Hematopoietic multipotent progenitor cell treated with erythropoietin and hydrocortisone succinate and interleukin-3 and kit ligand, for 15 days (in vitro differentiated cells): ENCODE results near the gene NUAK2.

Source experiments
- DNase-seq: peaks from one replicate; pipeline ENCODE4 v3.0.0-alpha.2; 2015; ENCODE audit warnings: low spot score

Gene NUAK2

DNA sequence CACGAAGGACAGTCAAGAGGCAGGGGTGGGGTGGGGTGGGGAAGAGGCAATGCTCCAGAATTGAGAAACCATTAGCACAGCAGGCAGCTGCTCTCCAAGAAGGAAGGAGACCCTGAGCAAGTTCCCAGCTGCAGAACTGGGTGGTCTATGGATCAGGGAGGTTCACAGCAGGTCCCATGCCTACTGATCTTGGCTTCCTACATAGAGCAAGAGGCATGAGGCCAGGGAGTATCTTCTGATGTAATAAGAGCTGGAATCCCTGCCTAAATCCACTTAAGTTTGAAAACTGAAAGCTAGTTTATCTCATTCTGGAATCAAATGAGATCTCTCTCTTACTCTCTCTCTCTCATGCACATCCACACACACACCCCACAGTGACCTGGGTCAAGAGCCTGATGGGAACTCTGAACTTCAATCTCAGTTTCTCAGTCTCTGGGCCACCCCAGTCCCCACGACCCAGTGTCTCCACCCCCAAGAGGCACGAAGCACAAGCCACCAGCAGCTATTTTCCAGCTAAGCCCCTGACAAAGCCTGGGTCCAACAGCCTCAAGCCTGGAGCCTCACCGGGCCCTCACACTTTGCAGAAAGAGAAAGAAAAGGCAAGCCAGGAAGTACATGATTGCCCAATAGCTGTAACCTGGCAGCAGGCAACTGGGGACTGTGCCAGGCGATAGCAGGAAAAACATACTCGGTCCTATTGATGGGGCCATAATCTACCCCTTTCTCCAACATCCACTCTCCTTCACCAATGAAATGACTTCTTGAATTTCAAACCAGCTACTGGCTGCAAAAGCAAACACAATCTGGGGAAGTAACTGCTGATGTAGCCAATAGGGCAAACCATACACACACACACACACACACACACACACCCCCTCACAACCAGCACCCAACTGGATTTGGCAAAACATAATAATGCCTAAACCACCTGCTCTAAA is 2.2 kb downstream of the NUAK2 start:
- no peak for DNase-seq

GRCh38 chr1:205318231-205318991 is 3.1 kb downstream of the NUAK2 start:
- no peak for DNase-seq

DNA sequence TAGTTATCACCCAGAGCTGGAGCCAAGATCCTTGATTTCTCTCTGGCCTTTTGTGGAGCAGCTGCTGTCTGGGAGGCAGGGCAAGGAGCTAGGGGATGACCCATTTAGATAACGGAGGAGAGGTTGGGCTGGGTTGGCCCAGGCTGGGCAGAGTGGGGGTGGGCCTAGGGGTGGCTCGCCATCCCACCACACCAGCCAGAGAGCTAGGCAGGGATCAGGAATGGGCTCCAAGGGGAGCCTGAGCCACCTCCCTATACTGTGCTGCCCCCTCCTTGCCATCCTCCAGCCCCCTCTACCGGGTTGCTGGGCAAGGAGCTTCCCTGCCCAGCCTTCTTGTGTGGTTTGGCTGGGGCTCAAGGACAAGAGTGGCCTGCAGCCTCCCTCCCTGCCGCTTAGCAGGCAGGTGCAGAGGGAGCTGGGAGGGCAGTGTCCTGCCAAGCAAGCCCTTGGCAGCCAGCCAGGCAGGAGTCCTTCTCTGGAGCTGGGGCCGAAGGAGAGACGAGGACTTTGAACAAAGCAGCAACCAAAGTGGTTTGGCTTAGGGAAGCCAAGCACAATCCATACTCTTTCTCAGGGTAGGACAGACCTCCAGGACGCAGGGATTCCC is 4.1 kb downstream of the NUAK2 start:
- no peak for DNase-seq

GRCh38 chr1:205316161-205316566 is 5.4 kb downstream of the NUAK2 start:
- no peak for DNase-seq

- no peak for DNase-seq
Observed at GRCh38 chr1:205315008-205315618, 6.4 kb downstream of the NUAK2 start.

GRCh38 chr1:205313563-205314308 is 7.8 kb downstream of the NUAK2 start:
- DNase-seq = no peak

DNA sequence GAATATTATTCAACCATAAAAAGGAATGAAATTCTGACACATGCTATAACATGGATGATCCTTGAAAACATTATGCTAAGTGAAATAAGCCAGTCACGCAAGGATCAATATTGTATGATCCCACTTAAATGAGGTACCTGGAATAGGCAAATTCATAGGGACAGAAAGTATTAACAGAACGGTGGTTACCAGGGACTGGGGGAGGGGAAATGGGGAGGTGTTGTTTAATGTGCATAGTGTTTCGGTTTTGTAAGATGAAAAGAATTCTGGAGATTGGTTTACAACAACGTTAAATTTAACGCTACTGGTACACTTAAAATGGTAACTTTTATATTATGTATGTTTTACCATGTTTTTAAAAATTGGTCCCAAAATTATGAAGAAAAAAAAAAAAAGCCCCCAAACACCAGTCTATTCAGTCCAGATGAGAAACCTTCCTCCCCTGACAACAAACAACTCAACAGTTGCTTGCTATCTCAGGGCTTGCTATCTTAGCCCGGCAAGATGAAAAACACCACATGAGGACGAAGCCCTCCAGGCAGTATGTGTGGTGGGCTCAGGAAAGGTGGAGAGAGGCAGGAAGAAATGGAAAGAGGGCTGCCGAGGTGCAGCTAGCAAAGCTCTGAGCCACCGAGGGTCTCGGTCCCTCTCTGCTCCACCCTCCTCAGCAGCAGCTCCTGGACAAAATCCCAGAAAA is 8.5 kb downstream of the NUAK2 start:
- DNase-seq = no peak

DNA sequence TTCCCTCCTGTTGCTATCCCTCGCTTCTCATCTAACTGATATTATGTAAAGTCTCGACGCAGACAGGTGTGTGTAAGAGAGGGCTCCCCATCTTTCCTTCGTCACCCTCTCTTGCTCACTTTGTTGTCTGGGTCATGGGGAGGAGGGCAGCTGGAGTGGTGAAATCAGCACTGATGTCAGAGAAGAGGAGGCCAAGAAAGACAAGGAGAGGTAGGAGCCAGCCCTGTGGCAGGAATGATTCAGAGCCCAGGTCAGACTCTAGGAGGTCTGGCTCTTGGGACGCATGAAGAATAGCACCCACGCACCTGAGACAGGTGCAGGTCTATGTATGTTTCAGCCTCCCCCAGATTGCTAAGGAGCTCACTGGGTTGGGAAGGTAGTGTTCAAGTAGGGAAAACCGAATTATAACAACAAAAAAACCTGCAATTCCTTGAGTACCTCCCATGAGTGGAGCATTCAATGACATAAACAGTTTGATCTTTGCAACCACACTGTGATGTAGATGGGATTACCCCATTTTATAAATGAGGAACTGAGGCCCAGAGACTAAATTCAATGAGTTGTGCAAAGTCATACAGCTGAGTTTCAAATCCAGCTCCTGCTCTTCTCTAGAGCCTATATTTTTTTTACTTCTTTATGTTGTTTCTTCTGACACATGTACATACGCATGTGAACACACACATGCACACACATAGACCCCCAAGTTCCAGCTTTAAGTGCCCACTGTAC is 10.4 kb downstream of the NUAK2 start:
- no peak for DNase-seq

GRCh38 chr1:205309741-205310140 is 11.8 kb downstream of the NUAK2 start:
- DNase-seq = no peak

- DNase-seq = peak; percentile 28
Observed at GRCh38 chr1:205306929-205307566, 14.5 kb downstream of the NUAK2 start.

- no peak for DNase-seq
Observed at GRCh38 chr1:205304695-205305070, 16.9 kb downstream of the NUAK2 start.

DNA sequence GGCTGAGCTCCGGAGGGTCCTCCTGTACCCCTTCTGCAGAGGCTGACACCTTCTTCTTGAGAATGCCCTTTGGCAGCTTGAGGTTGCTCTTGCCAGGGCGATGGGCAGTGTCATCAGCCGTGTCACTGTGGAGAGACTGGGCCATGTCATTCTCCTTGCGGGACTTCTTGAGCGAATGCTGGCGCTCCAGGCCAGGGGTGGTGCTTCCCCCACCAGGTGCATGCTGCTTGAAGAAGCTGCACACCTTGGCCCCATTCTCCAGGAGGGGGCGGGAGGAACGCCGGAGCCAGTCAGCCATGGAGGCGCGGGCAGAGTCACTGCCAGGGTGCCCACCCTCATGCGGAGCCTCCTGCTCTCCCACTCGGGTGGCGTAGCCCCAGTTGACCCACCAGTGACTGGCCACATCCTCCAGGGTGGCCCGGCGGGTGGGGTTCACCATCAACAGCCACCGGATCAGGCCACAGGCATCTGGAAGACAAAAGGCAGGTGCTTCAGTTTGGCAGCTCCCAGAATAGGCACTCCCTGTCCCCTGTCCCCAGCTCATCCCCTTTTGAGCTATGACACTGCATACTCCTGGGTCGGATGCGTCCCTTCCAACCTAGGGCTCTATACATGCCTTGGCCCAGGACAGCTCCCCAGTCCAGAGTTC is 17.4 kb downstream of the NUAK2 start:
- no peak for DNase-seq

DNA sequence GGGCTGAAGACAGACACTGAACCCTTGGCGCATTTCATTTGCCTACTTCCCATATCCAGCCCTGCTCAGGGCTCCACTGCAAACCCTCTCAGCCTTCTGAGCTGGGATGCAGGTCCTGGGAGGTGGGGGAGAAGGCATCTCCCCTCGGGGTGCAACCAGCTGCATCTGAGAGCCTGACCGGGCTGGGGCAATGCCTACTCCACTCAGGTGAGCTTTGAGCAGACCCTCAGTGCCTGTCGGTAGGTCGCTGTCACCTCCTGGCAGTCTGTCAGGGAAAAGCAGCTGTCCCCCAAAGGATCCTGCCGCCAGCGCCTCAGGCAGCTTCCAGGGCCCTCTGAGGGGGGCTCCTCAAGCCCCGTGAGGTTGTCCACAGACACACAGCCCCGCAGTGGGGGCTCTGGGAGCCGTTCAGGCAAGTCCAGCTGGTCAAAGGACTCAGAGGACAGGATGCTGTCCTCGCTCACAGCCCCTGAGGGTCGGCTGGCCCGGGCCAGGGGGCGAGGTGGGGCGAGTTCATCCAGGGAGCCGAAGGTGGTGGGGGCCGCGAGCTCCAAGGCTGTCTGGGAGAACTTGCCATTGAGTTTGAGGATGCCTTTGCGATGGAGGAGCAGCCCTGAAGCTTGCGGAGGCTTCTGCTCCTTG is 18.2 kb downstream of the NUAK2 start:
- DNase-seq = no peak

GRCh38 chr1:205301842-205302588 is 19.5 kb downstream of the NUAK2 start:
- no peak for DNase-seq

GRCh38 chr1:205301205-205301821 is 20.2 kb downstream of the NUAK2 start:
- DNase-seq = no peak

- DNase-seq = no peak
Observed at GRCh38 chr1:205300149-205300548, 21.4 kb downstream of the NUAK2 start.

- DNase-seq = no peak
Observed at GRCh38 chr1:205298191-205298994, 23.2 kb downstream of the NUAK2 start.
